HCT116 (cell line): ENCODE measurements around the gene TNNI3. TPM values are rescaled to one million over a fixed set of nuclear protein-coding genes. Genes with fewer than 3 reads are reported as not detected.

Experiments used
- ATAC-seq: fragments of 200-7000 bp; cut with Tn5 transposase; 2 replicates; pipeline ENCODE4 v1.9.1; 2020; ENCODE audit warnings: mild to moderate bottlenecking, moderate library complexity
- BruUV-seq: library from RNA; stranded (reverse); fragments of 400-500 nt; replicated peaks from 2 replicates; lab custom pipeline; 2021; lab: Mats Ljungman, UMichigan
- CTCF ChIA-PET: fragments of 300-600 bp; sonication (Branson Sonifier 250); formaldehyde crosslinking; loops from one replicate; lab custom pipeline; 2021; ENCODE audit warnings: antibody characterized with exemption; lab: Charles Lee
- POLR2A ChIA-PET: fragments of 300-600, 350-600 bp; sonication (Branson Sonifier 250); formaldehyde crosslinking; loops from one replicate; lab custom pipeline; 2021; ENCODE audit warnings: antibody characterized with exemption; lab: Charles Lee
- RAD21 ChIA-PET, 2 experiments: fragments of 300-600 bp; sonication (Branson Sonifier 250); formaldehyde crosslinking; loops; one replicate each; lab custom pipeline; 2023; ENCODE audit warnings: low total read pairs in 2 of 2; ENCODE audit not compliant: uncharacterized antibody in 2 of 2, unreplicated experiment in 2 of 2, low non-redundant PET in 1 of 2; lab: Charles Lee
- DNase-seq: peaks from one replicate; pipeline ENCODE4 v3.0.0-alpha.2; 2010; ENCODE audit warnings: low read depth, low spot score
- H2AFZ ChIP-seq: fragments of 200-600 bp; shearing (Covaris generic), sonication (generic); 2 replicates; pipeline ENCODE4 v1.6.1; 2017; ENCODE audit warnings: low read depth, mixed run types, mixed read lengths, antibody characterized with exemption, low read length; ENCODE audit not compliant: poor library complexity, severe bottlenecking
- H3K27ac ChIP-seq: 2 replicates; pipeline ENCODE4 v1.5.1; 2012; ENCODE audit warnings: low read depth, low read length
- H3K27me3 ChIP-seq: fragments of 200-600 bp; sonication (generic); 2 replicates; pipeline ENCODE4 v1.6.1; 2016; ENCODE audit warnings: mixed run types, low read length, mixed read lengths; ENCODE audit not compliant: insufficient read depth
- H3K36me3 ChIP-seq, 2 experiments: fragments of 200-500 bp in 1 of 2; fragments of 200-600 bp in 1 of 2; sonication (Bioruptor generic) in 1 of 2; sonication (generic) in 1 of 2; 2 replicates each; pipeline versions ENCODE4 v1.5.1 to v1.6.1; 2014 to 2016; ENCODE audit warnings: low read length in 2 of 2, inconsistent platforms in 1 of 2, mixed read lengths in 1 of 2, mixed run types in 1 of 2; ENCODE audit not compliant: insufficient read depth in 2 of 2, control insufficient read depth in 1 of 2
- H3K4me1 ChIP-seq, 2 experiments: fragments of 200-600 bp in 1 of 2; sonication (generic) in 1 of 2; 2 replicates each; pipeline versions ENCODE4 v1.5.1 to v1.6.1; 2012 to 2017; ENCODE audit warnings: low read length in 2 of 2, inconsistent platforms in 1 of 2, mild to moderate bottlenecking in 1 of 2, mixed read lengths in 1 of 2, mixed run types in 1 of 2, moderate library complexity in 1 of 2; ENCODE audit not compliant: insufficient read depth in 2 of 2, control insufficient read depth in 1 of 2
- H3K4me2 ChIP-seq: fragments of 200-600 bp; sonication (generic); 2 replicates; pipeline ENCODE4 v1.6.1; 2017; ENCODE audit warnings: mixed run types, low read length, mixed read lengths
- H3K4me3 ChIP-seq, 2 experiments: fragments of 200-600 bp in 1 of 2; sonication (generic) in 1 of 2; replicated peaks in 1 of 2; 2 replicates each; pipeline ENCODE4 v1.5.1; 2011 to 2016; ENCODE audit warnings: low read length in 2 of 2, control low read depth in 1 of 2, low read depth in 1 of 2, mild to moderate bottlenecking in 1 of 2, mixed read lengths in 1 of 2, mixed run types in 1 of 2
- H3K79me2 ChIP-seq: fragments of 200-600 bp; sonication (generic); 2 replicates; pipeline ENCODE4 v1.6.1; 2017; ENCODE audit warnings: mild to moderate bottlenecking, mixed run types, low read length, moderate library complexity, mixed read lengths; ENCODE audit not compliant: insufficient read depth
- H3K9ac ChIP-seq: fragments of 200-600 bp; sonication (generic); 2 replicates; pipeline ENCODE4 v1.6.1; 2016; ENCODE audit warnings: low read length, mixed read lengths
- H3K9me2 ChIP-seq: fragments of 200-600 bp; sonication (generic), shearing (Covaris generic); 2 replicates; pipeline ENCODE4 v1.6.1; 2017; ENCODE audit warnings: mixed run types, mild to moderate bottlenecking, moderate library complexity; ENCODE audit not compliant: insufficient read depth
- H3K9me3 ChIP-seq, 2 experiments: fragments of 200-500 bp in 1 of 2; fragments of 200-600 bp in 1 of 2; sonication (Bioruptor generic) in 1 of 2; sonication (generic) in 1 of 2; 2 replicates each; pipeline ENCODE4 v1.6.1; 2014 to 2017; ENCODE audit warnings: low read length in 2 of 2, mixed read lengths in 2 of 2, inconsistent platforms in 1 of 2, low read depth in 1 of 2, mild to moderate bottlenecking in 1 of 2, mixed run types in 1 of 2, moderate library complexity in 1 of 2; ENCODE audit not compliant: control insufficient read depth in 1 of 2, insufficient read depth in 1 of 2
- H4K20me1 ChIP-seq: fragments of 200-600 bp; sonication (generic), shearing (Covaris generic); 2 replicates; pipeline ENCODE4 v1.6.1; 2017; ENCODE audit warnings: mixed run types, mild to moderate bottlenecking, moderate library complexity; ENCODE audit not compliant: insufficient read depth
- EGR1 ChIP-seq: IDR thresholded peaks from 2 replicates; pipeline ENCODE4 v1.6.1; 2012; ENCODE audit warnings: low read depth
- FOSL1 ChIP-seq: IDR thresholded peaks from 2 replicates; pipeline ENCODE4 v1.6.1; 2012; ENCODE audit warnings: low read depth
- RAD21 ChIP-seq: IDR thresholded peaks from 2 replicates; pipeline ENCODE4 v1.6.1; 2012; ENCODE audit warnings: low read depth, mild to moderate bottlenecking
- REST ChIP-seq: IDR thresholded peaks from 2 replicates; pipeline ENCODE4 v1.6.1; 2012; ENCODE audit warnings: low read depth
- SIN3A ChIP-seq: IDR thresholded peaks from 2 replicates; pipeline ENCODE4 v1.6.1; 2012; ENCODE audit warnings: low read depth
- SP1 ChIP-seq: IDR thresholded peaks from 2 replicates; pipeline ENCODE4 v1.6.1; 2012; ENCODE audit warnings: low read depth
- YY1 ChIP-seq: IDR thresholded peaks from 2 replicates; pipeline ENCODE4 v1.6.1; 2011; ENCODE audit warnings: low read length, low read depth, moderate library complexity, mild to moderate bottlenecking; ENCODE audit not compliant: insufficient replicate concordance; ENCODE audit errors: extremely low read depth
- intact Hi-C: fragments of 100-400 bp; cut with micrococcal nuclease; formaldehyde crosslinking; loops from 2 replicates; pipeline ENCODE4 v1.10.0; 2022
- total RNA-seq: library from RNA; stranded (reverse); gene quantifications from one replicate; pipeline ENCODE4 v1.2.1, GENCODE V29; 2021; ENCODE audit not compliant: unreplicated experiment

Gene TNNI3
- total RNA-seq, 1 experiment from 2014 or later = 42.1 TPM

- Histone ChIP-seq H3K27me3 (no peaks in the 10 kb centered on the region), H4K20me1 (no peaks in the 10 kb centered on the region), H3K9me2 (no peaks in the 10 kb centered on the region), H3K4me1 (peaks cover 12 to 27% of the 10 kb centered on the region in 2 experiments), H3K79me2 (peaks cover 56% of the 10 kb centered on the region), H3K36me3 (no peaks in the 10 kb centered on the region; a peak in 2 of 4 replicates), H3K9ac (peak overlapping the region; percentile 95), H3K4me2 (peak overlapping the region; percentile 87), H2AFZ (no peak overlapping the region), H3K4me3 (peak overlapping the region; percentile 84 to 99), H3K27ac (peak overlapping the region; percentile 90), H3K9me3 (no peaks in the 10 kb centered on the region)
- ChIA-PET POLR2A (interaction anchor here (2.1 kb wide), 1 partner anchor 30 kb away, joined by 10 read pairs; no protein-coding TSS in a partner anchor), RAD21 (no interaction called here), CTCF (interaction anchor here (1.4 kb wide), 1 partner anchor 50 kb away, joined by 4 read pairs; the partner anchor contains the start of gene DNAAF3)
- DNase-seq (no peak), ATAC-seq (peak; percentile 37)
- no peak for TF ChIP-seq SIN3A
- no peak for TF ChIP-seq FOSL1
- TF ChIP-seq YY1 = no peak
- TF ChIP-seq EGR1 = no peak
- TF ChIP-seq RAD21 = no peak
- no peak for TF ChIP-seq REST
- TF ChIP-seq SP1 = no peak
- intact Hi-C loops = loop anchor here (2.0 kb wide), 1 partner anchor 36 kb away; no protein-coding TSS in a partner anchor
- no TSS peak for BruUV-seq
Measured at GRCh38 chr19:55116232-55116858, 41.2 kb downstream of the TNNI3 start.
